HG02840 (cell line): ENCODE data around the gene FANCB.

Source experiments
- ATAC-seq: cut with Tn5 transposase; IDR thresholded peaks from one replicate; pipeline ENCODE4 v1.9.1; 2021; ENCODE audit warnings: mild to moderate bottlenecking, moderate library complexity, moderate number of reproducible peaks; ENCODE audit not compliant: unreplicated experiment, low FRiP score

Gene FANCB

DNA sequence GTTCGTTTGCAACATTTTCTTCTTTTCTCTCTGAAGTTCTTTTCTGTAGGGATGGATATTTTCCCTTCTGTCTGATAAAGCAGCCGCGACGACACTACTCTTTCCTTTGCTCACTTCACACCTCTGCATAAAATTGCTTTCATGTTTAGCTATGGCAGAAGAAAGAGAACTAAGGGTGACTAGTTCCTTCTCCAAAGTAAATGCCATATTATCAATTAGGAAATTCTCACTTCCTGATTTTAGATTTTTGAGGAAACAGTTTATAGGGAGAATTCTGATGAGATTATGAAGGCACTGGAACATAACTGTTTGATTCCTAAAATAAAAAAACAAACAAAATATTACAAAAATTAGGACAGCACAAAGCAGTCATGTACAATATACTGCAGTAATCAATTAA, 29.2 kb downstream of the FANCB start:
- no peak for ATAC-seq

DNA sequence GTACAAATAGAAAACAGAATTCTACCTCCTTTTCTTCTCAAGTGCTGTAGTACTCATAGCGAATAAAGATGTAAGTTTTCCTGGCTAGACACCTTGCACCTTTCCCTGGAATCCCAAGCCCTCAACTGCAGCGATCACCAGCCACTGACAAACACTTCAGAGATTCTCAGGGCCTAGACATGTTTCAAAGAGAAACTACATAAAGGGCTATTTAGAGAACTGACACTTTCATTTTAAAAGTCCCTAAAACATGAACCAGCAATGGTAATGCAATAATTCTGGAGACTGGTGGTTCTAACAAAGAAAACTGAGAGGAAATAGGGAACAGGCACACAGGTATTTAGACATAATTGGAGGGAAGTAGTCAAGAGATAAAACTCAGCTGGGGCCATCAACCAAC, 35.7 kb downstream of the FANCB start:
- no peak for ATAC-seq

DNA sequence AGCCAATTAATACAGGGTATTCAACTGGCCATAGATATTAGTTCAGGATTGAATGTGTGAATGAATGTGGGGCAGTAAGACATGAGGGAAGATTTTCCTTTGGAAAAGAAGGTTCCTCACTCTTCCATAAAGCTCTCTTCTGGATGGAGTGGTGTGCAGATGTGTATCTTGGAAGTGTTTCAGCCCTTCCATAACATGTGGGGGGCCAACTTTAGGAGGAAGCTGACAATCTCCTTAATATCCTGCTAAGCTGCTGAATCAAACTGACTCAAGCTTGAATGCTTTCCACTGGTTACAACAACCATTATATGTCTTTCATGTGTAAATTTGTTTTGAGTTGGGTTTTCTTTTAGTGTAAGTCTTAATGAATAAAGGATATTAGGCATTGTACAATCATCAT, 40.3 kb downstream of the FANCB start:
- ATAC-seq: no peak

DNA sequence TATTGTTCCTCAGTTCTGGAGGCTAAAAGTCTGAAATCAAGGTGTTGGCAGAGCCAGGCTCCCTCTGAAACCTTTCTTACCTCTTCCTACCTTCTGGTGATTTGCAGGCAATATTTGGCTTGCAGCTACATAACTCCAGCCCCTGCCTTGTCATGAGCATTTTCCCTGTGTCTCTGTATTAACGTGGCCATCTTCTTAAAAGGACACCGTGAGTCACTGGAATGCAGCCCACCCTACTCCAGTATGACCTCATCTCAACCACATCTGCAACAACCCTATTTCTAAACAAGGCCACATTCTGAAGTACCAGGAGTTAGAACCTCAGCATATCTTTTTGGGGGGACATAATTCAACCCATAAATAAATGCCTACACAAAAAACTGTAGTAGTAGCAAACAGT, 40.7 kb downstream of the FANCB start:
- ATAC-seq: no peak

DNA sequence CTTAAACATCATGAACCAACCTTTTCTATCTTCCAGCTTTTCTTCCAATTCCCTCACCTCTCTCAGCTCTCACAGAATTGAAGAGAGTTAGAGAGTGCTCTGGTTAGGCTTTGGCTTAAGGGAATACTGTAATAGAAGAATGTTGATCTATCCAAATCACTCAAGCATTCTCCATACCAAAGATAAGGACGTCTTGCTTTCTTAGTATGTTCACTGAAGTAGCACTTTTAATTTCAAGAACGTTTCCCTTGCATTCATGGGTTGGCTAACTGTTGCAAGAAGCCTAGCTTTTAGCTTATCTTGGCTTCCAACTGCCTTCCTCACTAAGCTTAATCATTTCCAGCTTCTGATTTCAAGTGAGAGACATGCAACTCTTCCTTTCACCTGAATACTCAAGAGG, 43.2 kb downstream of the FANCB start:
- ATAC-seq: no peak

DNA sequence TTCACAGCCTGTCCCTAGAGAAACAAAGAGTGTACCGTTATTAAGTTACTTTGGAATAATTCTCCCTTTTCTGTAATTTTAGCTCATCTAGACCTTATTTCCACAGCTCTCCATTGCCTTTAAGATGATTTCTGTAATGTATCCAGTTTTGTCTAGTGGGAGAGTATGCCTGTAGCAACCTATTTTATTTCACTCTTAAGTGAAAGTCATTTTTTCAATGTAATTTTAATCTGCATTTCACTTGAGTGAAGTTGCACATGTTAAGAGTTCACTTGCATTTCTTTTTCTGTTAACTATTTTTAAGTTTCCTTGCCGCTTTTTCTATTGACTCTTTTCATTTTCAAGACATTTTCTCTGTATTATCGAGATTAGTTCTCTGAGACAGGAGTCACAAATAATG, 46.5 kb downstream of the FANCB start:
- ATAC-seq: no peak

DNA sequence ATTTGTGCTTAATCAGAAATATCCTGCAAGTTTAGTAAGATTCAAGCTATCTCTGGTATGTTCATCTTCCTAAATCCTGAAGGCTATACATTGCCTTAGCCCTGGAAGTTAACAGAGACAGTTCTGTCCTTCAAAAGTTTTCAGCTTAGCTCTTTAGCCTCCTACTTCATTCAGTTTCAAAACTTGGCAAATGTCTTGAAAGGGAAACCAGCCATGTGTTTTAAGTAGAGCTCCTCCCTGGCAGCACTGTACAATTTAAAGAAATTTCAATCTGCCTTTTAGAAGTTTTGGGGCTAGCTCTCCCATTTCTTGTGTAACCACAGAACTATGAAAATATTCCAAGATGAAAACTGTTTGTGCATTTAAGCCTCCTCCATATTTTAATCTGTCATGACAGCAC, 47.0 kb downstream of the FANCB start:
- ATAC-seq: no peak

DNA sequence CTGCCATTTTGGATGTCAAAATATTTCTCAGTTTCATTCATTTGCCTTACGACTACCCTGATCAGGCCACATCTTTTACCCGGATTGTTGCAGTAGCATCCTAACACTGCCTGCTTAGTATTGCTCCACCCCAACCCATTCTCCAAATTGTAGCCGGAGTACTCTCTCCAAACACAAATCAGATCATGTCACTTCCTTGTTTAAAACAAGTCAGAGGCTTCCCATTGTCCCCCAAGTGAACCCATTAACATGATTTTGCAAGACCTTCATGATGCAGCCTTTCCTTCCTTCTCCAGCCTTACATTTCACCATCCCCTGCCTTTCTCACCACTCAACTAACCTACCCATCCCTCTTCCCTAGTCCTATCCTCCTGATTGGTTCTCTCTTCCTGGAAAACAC, 53.1 kb downstream of the FANCB start:
- ATAC-seq: no peak

DNA sequence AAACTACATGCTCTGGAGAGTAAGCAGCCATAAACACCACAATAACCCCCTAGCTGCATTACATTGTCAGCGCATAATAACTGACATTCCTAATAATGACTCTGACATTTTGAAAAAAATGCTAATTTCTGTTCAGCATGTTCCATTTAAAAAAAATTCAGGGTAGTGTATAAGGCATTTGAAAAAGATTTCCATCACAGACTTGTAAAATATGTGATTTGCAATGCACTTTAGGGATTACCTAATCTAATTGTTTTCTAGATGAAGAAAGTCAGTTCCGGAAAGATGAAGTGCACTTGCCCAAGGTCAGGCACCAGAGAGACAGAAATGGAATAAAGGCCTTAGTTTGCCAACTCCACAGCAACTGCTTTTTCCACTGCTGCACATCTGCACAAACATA, 55.3 kb downstream of the FANCB start:
- no peak for ATAC-seq

DNA sequence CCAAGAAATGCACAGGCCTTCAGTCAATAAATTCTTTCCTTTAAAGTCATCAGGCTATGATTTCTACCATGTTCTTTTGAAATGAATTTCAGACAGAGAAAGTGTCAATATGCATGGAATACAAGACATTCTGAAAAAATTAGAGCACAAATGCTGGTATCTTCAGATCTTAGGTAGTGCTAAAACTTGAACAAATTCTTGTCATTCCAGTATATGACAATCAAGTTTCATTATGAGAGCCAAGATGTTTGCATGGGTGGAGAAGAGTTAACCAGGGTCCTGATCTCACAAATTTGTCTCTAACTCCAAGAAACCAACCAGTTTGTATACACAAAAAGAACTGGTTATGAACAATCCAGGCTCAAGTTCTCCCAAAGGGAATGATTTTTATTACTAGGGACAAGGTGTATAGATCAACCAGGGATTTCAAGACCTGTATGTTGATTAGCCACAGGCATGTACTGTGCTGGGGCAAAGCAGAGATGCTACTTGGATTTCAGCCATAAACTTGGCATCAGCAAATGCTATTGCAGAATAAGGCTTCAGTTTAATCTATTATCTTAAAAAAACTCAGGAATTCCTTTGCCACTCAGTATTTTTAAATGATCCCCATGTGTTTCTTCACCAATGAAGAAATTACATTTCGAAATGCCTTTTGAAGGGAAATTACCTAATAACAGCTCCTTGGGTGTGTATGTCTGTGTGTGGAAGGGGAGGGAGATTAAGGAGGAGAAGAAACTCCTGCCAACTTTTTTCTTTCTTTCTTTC, 69.7 kb downstream of the FANCB start:
- no peak for ATAC-seq

DNA sequence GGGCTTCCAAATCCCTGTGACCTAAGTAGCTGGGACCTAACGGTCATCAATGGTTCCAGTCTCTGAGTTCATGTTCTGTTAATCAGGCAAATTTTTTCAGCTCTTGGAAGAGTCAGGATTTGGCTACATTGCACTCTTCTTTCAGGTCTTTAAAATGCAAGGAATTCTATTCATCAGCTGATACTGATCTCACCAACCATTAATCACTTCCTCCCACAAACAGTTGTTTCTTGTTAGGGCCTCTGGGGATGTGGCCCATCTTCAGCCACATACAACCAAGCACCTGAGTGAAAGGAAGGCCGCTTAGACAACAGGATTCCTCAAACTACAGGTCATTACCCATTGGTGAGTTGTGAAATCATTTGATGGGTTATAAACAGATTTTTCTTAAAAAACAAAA, 71.7 kb downstream of the FANCB start:
- ATAC-seq: no peak

DNA sequence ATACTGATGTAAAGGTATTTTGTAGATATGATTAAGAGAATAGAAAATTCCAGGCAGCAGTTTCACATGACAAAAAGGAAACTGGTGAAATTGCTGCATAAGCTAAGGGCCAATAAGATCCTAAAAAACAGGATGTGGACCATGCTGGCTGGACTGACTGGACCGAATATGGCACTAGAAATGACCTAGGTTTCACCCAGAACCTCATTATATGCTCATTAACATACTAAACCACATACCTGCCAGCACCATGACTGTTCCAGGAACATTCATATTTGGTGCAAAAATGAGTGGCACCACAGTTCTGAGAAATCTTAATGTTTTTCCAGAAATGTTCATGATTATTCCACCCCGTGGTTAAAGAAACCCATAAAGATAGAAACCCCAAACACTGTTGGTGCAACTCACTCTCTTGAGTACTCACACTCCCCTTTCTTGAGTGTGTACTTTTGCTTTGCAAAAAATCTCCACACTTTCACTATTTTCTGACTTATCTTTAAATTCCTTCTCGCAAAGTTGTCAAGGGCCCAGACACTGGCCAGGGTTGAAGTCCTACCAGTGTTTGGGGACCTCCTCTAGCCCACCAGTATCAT, 74.0 kb downstream of the FANCB start:
- no peak for ATAC-seq
